ENCODE results near the gene AGRN.

- TF ChIP-seq EZH2phosphoT487 (IDR thresholded peaks at IDR 0.05; ENCODE audit: borderline replicate concordance) (no peak), CTCF (IDR thresholded peaks at IDR 0.05 in 2 of 3, conservative IDR thresholded peaks at IDR 0.05 in 1 of 3; ENCODE audit: borderline replicate concordance in 1 of 3, insufficient read depth in 1 of 3, low read depth in 2 of 3, low read length in 2 of 3) (no peak)
Observed at GRCh38 chr1:1092149-1092855, 72.4 kb downstream of the AGRN start.

Measured in HCT116 (cell line).